HepG2 (cell line): ENCODE results near the gene PALS1.

ENCODE experiments used
- CTCF ChIP-seq: sonication (generic); formaldehyde crosslinking; IDR thresholded peaks from 2 replicates; pipeline ENCODE4 v1.5.0; 2020; ENCODE audit warnings: mild to moderate bottlenecking, missing genetic modification reagents, moderate library complexity
- JUN ChIP-seq: sonication (generic); formaldehyde crosslinking; IDR thresholded peaks from 2 replicates; pipeline ENCODE4 v1.4.0; 2020; ENCODE audit warnings: mild to moderate bottlenecking, missing genetic modification reagents
- POLR2AphosphoS5 ChIP-seq: IDR thresholded peaks from 2 replicates; pipeline ENCODE4 v1.6.1; 2012; ENCODE audit warnings: low read depth, low read length
- SIN3A ChIP-seq: IDR thresholded peaks from 2 replicates; pipeline ENCODE4 v1.6.1; 2011; ENCODE audit warnings: low read depth, mild to moderate bottlenecking, control low read depth, low read length, borderline replicate concordance
- SUZ12 ChIP-seq: fragments of 150-350 bp; IDR thresholded peaks from 2 replicates; pipeline ENCODE4 v1.6.1; 2014; ENCODE audit warnings: low read depth, low read length
- TSC22D2 ChIP-seq: sonication (generic); formaldehyde crosslinking; IDR thresholded peaks from 2 replicates; pipeline ENCODE4 v1.5.1; 2020; ENCODE audit warnings: missing genetic modification reagents, mild to moderate bottlenecking, borderline replicate concordance
- YEATS2 ChIP-seq: sonication (generic); formaldehyde crosslinking; IDR thresholded peaks from 2 replicates; pipeline ENCODE4 v1.4.0; 2020; ENCODE audit warnings: missing genetic modification reagents, borderline replicate concordance

- TF ChIP-seq TSC22D2 (CRISPR knock-in tag) (no peak), POLR2AphosphoS5 (no peak), SIN3A (no peak), CTCF (CRISPR knock-in tag) (no peak), JUN (no peak), SUZ12 (no peak), YEATS2 (CRISPR knock-in tag) (no peak)
These were observed 49.4 kb upstream of the PALS1 start for GRCh38 chr14:67191768-67192290.
